Measurements from ENCODE around the gene SLC14A1.

Gene SLC14A1

GRCh38 chr18:45723567-45724355 lies at the start of gene SLC14A1:
TSS of gene SLC14A1 (plus strand) at chr18:45724181. CDS start at chr18:45730321, 6,140 bp downstream.
- DNase-seq (ENCODE audit: low spot score), result no peak

DNA sequence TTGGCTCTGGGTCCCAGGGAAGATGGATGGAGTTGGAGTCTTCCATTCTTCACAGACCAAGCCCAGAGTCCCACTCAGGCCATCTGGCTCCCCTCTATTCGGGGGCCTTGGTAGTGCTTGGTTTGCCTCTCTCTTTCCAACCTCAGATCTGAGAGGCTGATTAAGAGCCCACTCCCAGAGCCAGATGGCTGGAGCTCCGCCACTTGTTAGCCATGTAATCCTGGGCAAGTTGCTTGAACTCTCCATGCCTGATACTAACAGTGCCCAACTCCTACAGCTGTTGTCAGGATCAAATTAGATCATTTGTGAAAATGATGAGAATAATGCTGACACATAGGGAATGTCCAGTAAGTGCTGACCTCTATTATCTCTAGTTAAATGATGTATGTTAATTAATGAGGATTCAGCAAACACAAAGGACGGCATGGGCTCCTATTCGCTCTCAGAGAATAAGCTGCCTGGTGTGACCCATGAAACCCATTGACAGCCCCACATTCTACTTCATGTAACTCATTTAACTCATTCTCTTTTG lies 46.6 kb upstream of the SLC14A1 start:
- DNase-seq (ENCODE audit: low spot score), result no peak

DNA sequence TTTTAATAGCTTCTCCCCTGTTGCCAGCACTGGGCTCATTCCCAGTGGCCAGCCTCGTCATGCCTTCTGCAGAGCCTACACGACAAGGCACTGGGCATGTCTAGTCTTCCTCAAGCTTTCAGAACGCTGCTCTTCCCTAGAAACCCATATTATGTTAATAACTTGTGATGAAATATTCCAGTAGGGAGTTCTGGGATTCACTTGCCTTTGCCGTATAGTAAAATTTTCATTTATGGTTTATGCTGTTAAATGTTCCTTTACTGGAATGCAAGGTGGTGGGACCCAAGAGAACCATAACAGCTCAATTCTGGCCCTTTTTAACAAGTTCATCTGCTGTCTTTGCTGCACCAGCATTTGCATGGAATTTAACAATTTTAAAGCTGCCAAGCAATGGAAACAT lies 45.5 kb upstream of the SLC14A1 start:
- DNase-seq (ENCODE audit: low spot score), result no peak

DNA sequence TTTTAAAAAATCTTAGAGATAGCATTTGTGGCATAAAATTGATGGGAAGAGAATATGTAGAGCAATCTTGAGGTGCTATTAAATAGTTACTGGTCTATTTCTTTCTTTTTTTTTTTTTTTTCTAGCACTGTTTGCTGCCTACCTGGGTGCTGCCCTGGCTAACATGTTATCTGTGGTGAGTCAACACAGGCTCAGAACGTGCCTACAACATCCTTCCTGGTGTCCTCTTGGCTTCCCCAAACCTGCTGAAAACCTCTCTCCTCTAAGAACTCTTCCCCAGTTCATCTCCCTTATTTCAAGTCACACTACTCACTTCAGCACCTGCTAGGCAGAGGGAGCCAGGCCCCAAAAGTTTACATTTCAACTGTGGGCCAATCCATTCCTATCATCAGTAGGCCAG lies 45.1 kb upstream of the SLC14A1 start:
- DNase-seq (ENCODE audit: low spot score), result no peak

- no peak for DNase-seq (ENCODE audit: low spot score)
These were observed 43.8 kb upstream of the SLC14A1 start for GRCh38 chr18:45680066-45680690.

DNA sequence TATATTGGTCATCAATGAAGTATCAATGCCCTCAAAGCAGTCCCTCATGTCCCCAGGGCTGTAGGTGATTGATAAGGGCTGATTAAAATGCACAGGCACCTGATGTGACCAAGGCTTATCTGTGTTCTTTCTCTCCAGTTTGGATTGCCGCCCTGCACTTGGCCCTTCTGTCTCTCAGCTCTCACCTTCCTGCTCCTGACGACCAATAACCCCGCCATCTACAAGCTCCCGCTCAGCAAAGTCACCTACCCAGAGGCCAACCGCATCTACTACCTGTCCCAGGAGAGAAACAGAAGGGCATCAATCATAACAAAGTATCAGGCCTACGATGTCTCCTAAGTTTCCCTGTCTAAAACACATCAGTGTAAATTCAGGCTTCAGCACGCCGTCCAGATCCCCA lies 41.8 kb upstream of the SLC14A1 start:
- no peak for DNase-seq (ENCODE audit: low spot score)

DNA sequence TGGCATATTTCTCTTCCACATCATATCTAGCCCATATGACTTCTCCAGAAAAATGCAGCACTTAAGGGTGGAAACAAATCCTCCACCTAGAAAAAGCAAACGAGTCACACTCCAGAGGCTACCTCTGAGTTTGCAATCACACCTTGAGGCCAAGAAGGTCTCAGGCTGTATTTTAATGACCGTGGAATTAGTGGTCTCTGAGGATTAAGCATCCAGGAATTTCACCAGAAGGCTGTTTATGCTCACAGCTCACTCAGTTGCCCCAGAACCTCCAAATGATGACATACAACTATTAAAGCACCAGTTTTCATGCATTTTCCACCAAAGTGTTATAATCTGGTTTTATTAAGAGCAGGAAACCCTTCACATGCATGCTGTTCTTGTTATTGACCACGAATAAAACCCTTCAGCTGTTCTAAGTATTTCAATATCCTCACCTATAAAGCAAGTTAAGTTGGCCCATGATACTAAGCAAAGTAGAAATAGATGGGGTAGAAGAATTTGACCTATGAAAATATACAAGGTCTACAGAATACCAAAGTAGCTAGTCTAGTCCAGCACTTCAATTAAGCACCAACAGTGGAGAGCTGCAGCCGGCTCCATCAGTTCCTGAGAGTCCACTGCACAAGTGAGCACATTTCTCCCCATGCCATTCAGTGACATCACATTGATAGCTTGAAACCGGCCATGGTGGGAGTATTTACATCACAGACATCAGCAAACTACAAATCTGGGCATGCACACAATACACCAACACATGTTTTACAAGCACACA lies 39.5 kb upstream of the SLC14A1 start:
- no peak for DNase-seq (ENCODE audit: low spot score)

DNA sequence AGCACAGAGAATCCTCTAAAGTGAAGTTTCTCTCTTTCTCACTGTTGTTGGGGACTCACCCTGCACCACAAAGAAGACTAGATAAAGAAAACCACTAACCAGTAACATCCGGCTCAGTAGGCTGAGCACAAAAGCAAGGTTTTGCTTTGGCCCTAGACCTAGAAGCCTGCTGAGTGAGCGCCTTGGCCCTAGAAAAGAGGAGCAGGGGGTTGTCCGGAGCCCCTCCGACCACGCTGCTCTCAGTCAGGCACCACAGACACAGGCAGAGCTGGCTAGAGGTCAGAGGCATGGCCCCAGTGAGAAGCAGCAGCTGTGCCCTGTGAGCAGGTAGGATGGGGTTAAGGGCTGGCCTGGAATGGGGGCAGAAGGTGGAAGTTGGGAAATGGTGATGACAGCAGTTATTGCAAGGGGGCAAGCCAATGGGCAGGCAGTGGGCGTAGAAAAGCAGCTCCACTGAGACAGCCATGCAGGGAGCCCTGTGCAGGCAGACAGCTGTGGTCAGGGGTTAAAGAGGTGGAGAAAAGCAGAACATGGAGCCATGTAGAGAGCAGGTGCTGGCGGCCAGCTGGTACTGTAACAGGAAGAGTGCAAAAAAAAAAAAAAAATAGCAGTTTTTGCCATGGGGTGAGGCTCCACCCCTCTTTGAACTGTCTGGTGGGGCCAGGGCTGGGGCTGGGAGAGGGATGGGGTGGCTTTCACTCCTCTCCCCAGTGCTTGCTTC lies 36.9 kb upstream of the SLC14A1 start:
- no peak for DNase-seq (ENCODE audit: low spot score)

DNA sequence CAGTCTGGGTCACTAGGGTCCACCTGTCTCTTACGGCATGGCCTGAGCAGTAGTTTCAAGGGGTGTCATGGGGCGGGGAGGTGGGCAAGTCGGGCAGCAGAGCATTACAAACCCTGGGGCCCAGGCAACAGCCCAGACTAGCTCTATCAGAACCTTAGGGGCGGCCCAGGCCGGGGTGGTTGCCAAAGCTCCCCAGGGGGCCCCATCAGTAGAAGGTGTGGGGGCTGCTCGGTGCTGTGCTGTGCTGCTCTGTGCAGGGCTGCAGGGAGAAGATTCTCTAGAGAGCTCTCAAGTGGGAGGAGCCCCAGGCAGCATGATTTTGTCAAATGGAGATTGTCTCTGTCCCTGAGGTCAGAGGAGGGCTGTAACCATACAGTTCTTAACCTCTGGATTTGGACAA lies 36.4 kb upstream of the SLC14A1 start:
- DNase-seq (ENCODE audit: low spot score), result no peak

GRCh38 chr18:45688113-45688512 lies 35.9 kb upstream of the SLC14A1 start:
- no peak for DNase-seq (ENCODE audit: low spot score)

DNA sequence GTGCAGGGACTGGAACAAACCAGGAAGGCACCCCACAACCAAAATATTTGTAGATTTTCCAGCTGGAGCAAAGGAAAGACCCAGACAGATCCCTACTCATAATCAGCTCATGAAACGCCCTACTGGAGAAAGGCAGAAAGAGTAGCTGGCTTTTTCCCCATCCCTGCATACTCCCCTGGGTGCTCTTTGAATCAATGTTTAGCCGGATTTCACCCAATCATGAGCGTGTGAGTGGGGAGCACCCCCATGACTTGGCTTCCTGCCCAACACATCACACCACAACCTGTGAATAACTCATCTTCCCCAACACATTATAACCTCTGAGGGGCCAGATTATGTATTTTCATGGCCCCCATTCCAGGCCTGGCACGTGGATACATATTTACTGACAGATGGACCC lies 35.1 kb upstream of the SLC14A1 start:
- DNase-seq (ENCODE audit: low spot score), result no peak

DNA sequence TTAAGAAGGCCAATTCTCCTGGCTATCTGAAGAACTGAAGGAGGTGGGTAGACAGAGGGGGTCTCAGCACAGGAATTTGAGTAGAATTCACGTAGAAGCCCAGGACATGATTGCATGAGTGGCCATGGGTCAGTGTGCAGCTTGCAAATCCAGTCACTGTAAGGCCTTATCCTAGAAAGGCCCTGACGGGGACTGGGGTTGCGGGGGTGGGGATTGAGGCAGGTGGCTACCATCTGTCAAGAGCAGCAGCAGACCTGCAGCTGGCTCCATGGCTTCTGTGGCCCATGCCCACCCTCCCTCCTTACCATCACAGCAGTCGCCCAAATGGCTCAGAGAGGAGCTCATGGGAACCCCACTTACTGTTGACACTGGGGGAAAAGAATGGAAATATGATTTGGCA lies 34.6 kb upstream of the SLC14A1 start:
- DNase-seq (ENCODE audit: low spot score), result no peak

- DNase-seq (ENCODE audit: low spot score), result peak; percentile 73
These were observed 32.8 kb upstream of the SLC14A1 start for GRCh38 chr18:45690975-45691815.

DNA sequence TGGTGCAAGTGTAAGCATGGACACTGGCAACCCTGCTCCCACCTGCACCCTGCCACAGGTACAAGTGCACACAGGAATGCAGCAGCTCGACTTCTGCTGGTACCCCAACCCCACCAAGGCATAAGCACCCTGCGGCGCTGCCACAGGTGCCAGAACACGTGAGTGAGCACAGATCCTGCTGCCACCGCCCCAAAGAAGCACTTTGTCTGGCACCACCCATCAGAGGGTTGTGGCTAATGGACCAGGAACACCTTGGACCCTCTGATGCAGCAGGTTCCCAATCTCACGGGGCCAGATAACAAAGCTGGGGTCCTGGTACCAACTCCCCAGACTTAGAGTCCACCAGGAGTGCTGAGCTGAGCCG lies 32.2 kb upstream of the SLC14A1 start:
- DNase-seq (ENCODE audit: low spot score), result no peak

GRCh38 chr18:45702708-45703265 lies 21.2 kb upstream of the SLC14A1 start:
- DNase-seq (ENCODE audit: low spot score), result no peak

DNA sequence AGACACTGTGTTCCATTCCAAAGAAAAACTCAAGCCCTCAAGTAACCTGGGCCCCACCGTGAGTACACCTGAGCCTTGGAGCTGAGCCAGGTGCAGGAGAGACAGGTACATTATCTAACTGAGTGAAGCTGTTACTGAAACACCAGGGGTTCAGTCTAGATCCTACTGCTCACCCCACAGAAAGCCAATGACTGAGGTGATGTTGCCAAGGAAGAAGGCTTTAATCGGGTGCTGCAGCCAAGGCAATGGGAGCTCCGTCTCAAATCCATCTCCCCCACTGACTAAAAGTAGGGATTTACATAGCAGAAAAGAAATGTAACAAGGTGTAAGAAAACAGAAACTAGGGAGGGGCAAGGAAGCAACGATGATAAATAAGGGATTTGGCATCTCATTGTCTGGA lies 15.2 kb upstream of the SLC14A1 start:
- DNase-seq (ENCODE audit: low spot score), result no peak

- no peak for DNase-seq (ENCODE audit: low spot score)
These were observed 11.9 kb upstream of the SLC14A1 start for GRCh38 chr18:45712061-45712460.

GRCh38 chr18:45713239-45713638 lies 10.7 kb upstream of the SLC14A1 start:
- DNase-seq (ENCODE audit: low spot score), result peak; percentile 25

DNA sequence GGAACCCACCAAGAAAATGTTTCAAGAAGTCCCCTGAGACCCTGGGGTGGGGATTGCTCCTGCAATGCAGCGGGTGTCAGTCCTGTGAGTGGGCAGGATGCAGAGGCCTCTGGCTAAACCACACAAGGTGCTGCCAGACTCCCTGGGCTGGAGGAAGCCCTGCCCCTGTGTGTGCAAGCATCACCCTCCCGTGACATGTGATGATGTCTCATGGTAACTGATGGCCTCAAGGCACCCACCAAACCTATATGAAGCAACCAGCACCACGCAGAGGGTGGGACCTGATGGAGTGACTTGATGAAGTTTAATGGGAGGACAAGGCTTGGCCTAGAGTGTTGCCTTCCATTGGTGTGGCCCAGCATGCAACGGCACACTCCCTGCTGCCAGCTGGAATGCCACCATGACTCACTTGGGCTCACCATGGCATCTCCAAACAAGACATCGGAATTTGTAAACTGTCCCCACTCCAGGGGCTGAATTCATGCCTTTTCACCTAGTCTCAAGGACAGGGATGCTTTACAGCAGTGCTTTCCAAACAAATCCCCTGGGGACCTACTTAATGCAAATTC lies 8.7 kb upstream of the SLC14A1 start:
- no peak for DNase-seq (ENCODE audit: low spot score)

GRCh38 chr18:45719106-45719505 lies 4.9 kb upstream of the SLC14A1 start:
- DNase-seq (ENCODE audit: low spot score), result no peak

DNA sequence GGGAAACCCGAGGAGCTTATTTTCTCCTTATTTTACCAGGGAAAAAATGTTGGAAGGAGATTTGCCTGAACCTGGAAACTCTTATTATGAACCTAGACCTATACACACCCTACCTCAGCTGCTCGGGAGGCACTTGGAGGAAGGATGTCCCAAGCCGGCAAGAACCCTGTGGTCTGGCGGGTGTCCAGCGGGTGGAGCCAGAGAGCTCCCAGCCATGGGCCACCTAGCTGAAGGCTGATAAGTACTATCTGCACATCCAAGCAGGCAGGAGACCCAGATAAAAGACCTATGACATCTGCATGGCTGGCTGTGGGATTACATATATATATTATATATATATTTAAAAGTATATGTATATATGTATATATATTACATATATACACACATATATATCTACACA lies 1.1 kb upstream of the SLC14A1 start:
- DNase-seq (ENCODE audit: low spot score), result peak; percentile 69
